Activated CD8-positive, alpha-beta memory T cell treated with anti-CD3 and anti-CD28 coated beads, Interleukin-2, amount 50 U/mL, for 48 hours (primary cell): ENCODE measurements around the gene HOXD3.

Experiments used
- DNase-seq: peaks from one replicate; pipeline ENCODE4 v3.0.0-alpha.2; 2020

Gene HOXD3

DNA sequence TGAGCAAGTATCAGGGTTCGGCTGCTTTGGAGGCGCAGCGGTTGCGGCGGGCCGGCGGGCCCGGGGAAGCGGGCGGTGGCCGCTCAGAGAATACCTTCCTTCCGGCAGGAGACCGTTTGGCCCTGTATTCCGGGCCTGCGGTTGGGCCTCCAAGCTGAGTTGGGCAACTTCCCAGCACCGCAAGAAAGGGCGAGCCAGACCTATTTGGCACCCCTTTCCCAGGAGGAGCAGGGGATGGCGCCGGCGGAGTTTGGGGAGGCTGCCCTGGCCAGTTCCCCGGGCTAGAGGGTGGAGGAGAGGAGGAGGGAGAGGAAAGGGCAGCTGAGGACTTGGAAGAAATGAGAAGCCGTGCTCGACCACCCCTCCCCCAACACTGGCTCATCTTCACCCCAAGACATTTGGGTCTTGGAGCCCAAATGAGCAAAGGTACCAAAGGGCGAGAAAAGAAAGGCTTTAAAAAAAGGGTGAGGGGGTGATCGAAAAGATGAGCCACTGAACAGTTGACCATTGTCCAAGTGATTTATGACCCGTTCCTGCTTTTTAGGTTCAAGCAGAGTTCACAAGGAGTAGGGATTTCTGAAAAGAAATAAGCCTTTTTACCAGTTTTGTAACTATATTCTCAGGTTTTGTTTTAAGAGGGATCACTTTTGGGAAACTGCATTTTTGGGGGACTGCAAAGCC, 8.4 kb downstream of the HOXD3 start:
- DNase-seq = no peak

DNA sequence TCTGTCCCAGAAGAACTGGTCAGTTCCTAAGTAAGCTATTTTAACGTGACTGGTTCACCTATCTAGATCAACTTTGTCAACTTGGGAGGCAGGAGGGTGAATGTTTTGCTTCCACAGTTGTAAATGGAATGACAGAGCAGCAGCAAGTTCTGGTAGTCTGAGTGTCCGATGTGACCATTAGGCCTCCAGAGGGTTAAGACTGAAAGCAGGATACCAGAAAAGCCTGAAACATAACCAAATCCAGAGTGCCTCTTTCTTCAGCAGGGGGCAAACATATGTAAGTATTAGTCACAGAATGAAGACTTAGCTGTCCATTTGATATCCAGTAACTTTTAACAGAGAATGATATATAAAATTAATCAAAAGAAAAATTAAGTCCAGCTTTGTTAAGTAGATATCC, 9.2 kb downstream of the HOXD3 start:
- DNase-seq = no peak

DNA sequence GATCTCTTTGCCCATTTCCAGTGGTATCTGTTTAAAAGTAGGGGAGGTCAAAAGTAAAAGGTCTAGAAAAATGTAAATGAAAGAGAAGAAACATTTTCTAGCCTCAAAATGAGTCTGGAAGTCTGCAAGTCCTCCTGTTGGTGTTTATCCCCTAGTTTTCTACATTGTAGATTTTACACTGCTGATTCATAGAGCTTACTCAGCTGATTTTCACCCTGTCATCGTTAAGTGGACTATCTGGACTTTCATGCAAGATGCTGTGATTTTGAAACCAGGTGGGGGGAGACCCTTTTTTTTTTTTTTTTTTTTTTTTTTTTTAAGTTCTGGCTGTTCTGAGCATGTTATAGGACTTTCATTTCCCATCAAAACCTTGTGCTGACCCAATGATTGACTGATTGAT, 10.3 kb downstream of the HOXD3 start:
- DNase-seq = no peak

DNA sequence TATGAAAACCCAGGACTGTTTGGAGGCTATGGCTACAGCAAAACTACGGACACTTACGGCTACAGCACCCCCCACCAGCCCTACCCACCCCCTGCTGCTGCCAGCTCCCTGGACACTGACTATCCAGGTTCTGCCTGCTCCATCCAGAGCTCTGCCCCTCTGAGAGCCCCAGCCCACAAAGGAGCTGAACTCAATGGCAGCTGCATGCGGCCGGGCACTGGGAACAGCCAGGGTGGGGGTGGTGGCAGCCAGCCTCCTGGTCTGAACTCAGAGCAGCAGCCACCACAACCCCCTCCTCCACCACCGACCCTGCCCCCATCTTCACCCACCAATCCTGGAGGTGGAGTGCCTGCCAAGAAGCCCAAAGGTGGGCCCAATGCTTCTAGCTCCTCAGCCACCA, 12.1 kb downstream of the HOXD3 start:
- no peak for DNase-seq

- no peak for DNase-seq
Observed at GRCh38 chr2:176169711-176170110, 12.6 kb downstream of the HOXD3 start.

- DNase-seq = no peak
Observed at GRCh38 chr2:176170602-176171305, 13.6 kb downstream of the HOXD3 start.

DNA sequence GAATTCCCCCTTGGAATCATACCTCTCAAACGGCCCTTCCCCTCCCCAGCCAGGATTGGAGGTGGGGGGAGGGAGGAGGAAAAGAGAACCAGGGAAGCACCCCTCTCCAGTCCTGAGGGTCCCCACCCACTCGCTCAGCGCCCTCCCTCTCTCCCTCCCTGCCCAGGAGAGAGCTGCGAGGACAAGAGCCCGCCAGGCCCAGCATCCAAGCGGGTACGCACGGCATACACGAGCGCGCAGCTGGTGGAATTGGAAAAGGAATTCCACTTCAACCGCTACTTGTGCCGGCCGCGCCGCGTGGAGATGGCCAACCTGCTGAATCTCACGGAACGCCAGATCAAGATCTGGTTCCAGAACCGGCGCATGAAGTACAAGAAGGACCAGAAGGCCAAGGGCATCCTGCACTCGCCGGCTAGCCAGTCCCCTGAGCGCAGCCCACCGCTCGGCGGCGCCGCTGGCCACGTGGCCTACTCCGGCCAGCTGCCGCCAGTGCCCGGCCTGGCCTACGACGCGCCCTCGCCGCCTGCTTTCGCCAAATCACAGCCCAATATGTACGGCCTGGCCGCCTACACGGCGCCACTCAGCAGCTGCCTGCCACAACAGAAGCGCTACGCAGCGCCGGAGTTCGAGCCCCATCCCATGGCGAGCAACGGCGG, 14.4 kb downstream of the HOXD3 start:
- DNase-seq = no peak

GRCh38 chr2:176172007-176172894, 15.1 kb downstream of the HOXD3 start:
- no peak for DNase-seq

DNA sequence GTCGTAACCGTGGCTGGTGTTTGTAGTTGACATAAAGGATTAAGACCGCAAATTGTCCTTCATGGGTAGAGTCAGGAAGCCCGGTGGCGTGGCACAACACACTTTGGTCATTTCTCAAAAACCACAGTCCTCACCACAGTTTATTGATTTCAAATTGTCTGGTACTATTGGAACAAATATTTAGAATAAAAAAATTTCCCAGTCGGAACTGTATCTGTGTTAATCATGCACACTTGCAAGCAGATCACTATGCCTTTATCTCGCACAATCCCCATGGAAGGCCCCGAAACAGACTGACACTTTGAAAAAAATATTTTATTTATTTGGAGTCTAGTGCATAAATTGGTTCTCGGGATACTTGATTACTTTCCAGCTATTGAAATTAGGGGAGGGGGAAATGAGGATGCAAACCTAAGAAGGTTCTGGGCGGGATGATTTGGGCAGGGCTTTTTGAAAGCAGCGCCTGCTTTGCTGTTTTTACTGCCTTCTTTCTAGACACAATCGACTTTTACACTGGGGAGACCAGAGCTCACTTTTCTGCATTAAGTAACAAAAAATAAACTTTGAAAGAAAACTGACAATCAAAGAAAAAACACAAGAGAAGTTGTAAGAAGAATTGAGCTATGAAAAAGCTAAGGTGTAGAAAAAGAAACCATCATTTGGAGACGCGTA, 15.9 kb downstream of the HOXD3 start:
- no peak for DNase-seq

DNA sequence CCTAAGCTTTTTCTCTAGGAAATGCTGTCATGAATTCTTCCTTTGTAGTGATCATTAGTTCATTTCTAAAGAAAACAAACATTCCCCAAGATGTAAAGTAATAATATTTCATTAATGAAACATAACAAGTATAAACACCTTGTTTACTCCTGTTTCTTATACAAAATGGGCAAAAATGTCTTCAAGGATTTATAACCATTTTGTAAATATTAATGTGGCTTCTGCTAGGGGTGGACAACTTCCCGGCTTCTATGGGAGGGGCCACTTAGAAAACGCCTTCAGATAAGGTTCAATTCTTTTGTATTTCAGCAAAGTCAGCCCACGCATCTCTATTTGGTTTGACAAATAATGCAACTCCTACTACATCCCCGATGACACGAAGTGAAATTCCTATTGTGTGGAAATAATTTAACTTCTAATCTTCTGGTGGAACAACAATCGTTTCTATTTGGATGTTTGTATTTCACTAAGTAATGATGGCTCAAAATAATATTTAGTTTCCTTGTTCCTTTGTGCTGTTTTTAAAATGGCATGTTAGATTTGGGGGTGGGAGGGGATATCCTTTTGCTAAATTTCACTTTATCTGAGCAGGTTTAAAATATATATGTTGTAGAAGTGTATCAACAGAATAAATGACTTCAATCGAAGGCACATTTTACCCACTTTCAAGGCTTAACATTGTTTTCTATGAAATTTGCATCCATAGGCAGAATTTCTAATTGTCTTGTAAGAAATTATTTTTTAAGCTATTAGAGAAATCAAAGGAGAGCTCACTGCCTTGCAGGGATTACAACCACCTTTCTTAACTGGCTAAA, 16.7 kb downstream of the HOXD3 start:
- no peak for DNase-seq

GRCh38 chr2:176174382-176174823, 17.3 kb downstream of the HOXD3 start:
- no peak for DNase-seq

DNA sequence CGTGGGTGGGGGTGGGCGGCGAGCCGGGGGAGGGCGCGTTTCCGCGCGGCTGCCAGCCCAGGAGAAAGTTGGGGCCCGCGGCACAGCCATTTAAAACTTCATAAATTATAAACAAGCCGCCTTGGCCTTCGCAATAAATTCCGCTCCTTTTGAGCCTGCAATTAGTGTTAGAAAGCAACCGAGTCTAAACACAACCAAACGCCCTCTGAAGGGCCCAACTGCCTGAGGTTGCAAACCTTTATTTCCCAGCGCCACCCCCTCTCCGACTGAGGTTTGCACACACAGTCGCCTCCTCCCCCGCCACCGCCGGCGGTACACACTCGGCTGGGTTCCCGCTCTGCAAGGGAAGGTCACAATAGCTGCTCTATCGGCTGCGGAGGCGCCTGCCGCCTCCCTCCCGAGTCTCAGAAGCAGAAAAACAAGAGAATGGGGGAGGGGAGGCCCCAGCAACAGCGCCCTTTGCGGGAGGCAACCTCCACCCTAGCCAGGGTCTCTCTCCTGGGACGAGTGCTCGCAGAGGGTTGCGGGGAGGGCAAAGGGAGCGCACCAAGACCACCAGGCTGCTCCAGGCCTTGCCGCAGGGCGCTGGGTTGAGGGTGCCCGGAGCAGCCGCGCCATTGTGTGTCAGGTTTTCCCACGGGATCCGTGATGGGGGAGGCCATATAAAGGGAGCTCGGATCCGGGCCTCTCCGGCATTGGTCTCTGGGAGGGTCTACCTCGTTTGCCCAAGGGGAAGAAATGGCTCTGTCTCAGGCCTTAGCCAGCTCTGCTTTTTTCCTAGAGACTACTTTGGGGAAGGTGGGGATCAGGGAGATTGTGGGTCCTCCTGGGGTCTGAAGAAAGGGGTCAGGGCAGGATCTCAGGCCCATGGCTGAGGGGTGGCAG, 18.0 kb downstream of the HOXD3 start:
- no peak for DNase-seq

GRCh38 chr2:176175709-176176607, 18.9 kb downstream of the HOXD3 start:
- DNase-seq = no peak

DNA sequence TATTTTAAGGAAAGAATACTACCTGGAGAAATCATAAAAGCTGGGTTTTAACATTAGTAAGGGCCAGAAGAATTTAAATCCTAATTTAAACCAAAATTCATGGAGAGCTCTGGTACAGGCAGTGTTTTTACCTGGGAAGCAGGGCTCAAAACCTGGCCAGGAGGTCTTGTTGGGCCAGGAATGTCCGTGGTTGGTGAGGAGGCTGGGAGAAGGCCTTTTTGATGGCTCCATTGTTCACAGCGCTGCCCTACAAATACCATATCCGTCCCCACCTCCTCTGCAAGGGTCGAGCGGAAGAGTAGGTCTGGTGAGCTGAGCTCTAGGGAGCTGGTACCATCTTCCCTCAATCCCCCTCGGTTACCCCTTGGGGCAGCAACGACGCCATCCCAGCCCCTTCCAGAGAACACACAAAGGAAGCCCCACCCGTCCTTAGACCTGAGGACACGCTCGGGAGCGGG, 20.5 kb downstream of the HOXD3 start:
- DNase-seq = no peak

GRCh38 chr2:176178038-176178756, 21.1 kb downstream of the HOXD3 start:
- no peak for DNase-seq

DNA sequence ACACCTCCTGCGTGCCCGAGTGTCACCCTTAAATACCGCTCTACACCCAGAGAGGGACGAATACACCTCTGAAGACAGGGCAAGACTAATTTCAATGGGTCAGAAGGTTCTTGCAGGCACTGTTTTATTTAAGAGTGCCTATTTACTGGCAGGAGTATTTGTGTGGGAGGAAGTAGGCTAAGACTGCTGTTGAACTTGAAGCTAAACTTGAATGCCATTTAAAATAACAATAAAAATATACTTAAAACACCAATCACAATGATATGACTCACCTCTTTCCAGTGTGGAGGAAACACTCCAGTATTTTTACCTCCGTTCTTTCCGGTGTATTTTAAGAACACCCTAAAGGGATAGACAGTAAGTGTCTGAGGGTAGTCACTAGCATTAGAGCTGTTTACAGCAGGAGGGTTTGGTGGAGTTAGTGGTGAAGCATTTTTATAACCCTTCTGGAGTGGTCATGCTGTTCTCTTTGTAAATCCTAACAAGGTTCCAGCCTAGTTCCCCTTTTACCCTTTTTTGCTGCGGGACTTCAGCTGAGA, 21.7 kb downstream of the HOXD3 start:
- no peak for DNase-seq

- DNase-seq = no peak
Observed at GRCh38 chr2:176181551-176181950, 24.4 kb downstream of the HOXD3 start.

DNA sequence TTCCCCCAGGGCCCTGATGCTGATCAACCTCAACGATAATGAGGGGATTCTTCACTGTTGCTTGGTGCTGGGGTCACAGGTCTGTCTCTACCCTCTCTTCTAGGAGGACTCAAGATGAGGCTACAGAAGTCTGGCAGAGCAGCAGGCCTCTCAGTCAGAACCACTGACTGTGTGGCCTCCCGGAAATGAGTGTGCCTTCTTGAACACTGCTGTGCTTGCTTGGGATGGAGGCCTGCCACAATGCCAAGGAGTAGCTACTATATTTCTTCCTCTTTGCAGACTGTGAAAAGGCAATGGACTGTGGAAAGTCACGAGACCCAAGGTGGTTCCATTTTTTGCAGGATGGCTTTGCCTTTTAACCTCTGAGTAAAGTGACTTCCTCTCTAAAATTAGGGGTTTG, 25.6 kb downstream of the HOXD3 start:
- DNase-seq = no peak
